Right forelimb (tissue), 1 donor: ENCODE results near the gene GSTM1.
"Not testable (repeated sequence)": the region's sequence is repeated elsewhere in the genome, so short reads cannot be mapped to it uniquely, and the experiment has no call there.

ENCODE experiments used
- DNase-seq: peaks from one replicate; pipeline ENCODE4 v3.0.0-alpha.2; 2018

The GSTM1 gene

GRCh38 chr1:109660691-109661026 lies 27.0 kb upstream of the GSTM1 start:
- not testable (repeated sequence) for DNase-seq

GRCh38 chr1:109661391-109661790 lies 26.2 kb upstream of the GSTM1 start:
- no peak for DNase-seq

- no peak for DNase-seq
Measured at GRCh38 chr1:109664671-109665070, 22.9 kb upstream of the GSTM1 start.

DNA sequence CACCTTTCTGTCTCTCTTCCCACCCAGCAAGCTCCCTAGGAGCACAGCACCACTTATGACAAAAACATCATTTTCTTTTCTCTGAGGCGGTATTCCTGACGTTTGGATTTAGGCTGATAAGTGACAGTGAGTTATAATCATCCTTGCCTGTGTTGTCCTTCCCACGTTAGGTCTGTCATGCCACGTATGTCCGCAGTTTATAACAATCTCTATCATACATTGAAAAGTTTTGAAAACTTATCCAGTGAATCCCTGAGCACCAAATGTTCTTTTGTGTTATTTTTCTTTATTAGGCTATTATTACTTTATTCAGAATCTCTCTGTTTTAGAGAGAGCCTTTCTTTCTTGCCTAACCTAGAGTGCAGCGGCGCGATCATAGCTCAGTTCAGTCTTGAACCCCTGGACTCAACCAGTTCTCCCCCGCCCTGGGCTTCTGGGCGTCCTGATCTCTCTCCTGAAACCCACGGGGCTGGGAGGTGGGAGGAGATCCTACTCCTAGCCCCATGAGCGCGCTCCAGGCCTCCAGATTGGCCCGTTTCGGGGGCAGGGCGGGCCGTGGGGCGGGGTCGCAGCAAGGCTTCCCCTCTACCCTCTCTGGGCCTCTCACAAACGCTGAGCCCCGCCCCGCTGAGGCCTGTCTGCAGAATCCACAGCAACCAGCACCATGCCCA lies 20.0 kb upstream of the GSTM1 start, which contains the start of gene GSTM2:
TSS of gene GSTM2 (plus strand) at position 606 of the 671 bp plus-strand sequence. CDS start at position 665, 59 bp downstream.
- peak; percentile 95 for DNase-seq

- no peak for DNase-seq
Measured at GRCh38 chr1:109668123-109668775, 19.4 kb upstream of the GSTM1 start.

GRCh38 chr1:109669246-109669948 lies 18.2 kb upstream of the GSTM1 start:
- no peak for DNase-seq

GRCh38 chr1:109669949-109670302 lies 17.7 kb upstream of the GSTM1 start:
- not testable (repeated sequence) for DNase-seq

DNA sequence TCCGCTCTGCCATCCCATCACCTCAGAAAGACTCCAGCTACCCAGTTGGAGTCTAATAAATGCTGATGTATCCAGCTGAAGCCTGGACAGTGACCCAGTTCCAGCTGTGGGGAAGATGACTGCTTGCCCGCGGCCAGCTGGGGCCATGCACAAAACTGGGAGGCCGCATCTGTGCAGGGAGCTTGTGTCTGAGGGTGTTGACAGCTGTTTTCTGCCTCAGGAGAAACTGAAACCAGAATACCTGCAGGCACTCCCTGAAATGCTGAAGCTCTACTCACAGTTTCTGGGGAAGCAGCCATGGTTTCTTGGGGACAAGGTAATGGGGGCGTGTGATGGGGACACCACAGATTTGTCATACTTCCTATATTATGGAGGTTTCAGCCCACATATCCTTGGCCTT lies 16.6 kb upstream of the GSTM1 start:
- no peak for DNase-seq

- not testable (repeated sequence) for DNase-seq
Measured at GRCh38 chr1:109673861-109674260, 13.8 kb upstream of the GSTM1 start.

GRCh38 chr1:109676683-109677381 lies 10.8 kb upstream of the GSTM1 start:
- not testable (repeated sequence) for DNase-seq

DNA sequence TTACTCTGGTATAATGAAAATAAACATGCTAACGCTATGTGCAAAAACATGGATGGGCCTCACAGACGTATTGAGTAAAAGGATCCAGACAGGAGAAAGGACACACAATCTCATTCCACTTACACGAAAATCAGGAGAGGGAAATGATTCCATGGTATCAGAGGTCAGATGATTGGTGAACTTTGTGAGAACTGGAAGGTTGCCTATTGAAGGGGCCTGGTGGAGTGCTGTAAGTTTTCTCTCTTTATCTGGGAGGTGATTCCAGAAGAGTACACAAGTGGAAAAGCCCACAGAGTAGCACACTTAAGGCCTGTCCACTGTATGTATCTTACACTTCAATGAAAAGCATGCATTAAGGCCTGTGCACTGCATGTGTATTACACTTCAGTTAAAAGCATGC lies 10.2 kb upstream of the GSTM1 start:
- DNase-seq = no peak

GRCh38 chr1:109678637-109679036 lies 9.0 kb upstream of the GSTM1 start:
- DNase-seq = not testable (repeated sequence)

- not testable (repeated sequence) for DNase-seq
Measured at GRCh38 chr1:109684777-109685176, 2.8 kb upstream of the GSTM1 start.

DNA sequence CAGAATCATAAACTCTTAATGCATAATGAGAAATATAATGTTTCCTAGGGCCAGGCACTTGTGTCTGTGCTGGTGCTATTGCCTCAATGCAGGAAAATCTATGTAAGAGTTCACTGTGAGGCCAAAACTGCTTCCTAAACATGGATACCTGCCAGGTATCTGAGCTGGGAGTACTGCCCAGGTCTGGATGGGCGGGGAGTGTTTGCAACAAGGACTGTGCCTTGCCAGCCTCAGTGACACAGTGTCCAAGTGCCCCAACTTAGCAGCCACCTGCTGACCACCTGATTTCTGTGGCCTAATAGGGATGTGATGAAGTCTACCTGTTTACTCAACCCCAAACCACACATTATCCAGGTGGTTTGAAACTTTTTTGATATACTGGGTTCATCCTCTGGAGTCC lies 2.2 kb upstream of the GSTM1 start:
- DNase-seq = not testable (repeated sequence)

GRCh38 chr1:109685890-109686289 lies 1.7 kb upstream of the GSTM1 start:
- DNase-seq = not testable (repeated sequence)

DNA sequence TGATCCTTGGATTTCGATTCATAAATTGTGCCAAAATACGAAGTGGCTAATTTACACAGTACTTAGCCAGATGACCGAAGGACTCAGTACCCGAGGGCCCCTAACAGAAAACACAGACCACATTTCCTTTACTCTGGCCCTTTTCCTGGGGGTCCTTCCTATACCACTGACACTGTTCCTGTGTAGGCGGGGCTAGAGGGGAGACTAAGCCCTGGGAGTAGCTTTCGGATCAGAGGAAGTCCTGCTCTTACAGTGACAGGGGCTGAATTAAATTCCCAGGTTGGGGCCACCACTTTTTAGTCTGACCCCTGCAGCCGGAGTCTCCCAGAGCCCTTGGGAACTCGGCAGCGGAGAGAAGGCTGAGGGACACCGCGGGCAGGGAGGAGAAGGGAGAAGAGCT lies 508 bp upstream of the GSTM1 start:
- not testable (repeated sequence) for DNase-seq

- DNase-seq = no peak
Measured at GRCh38 chr1:109689844-109690405, 2.3 kb downstream of the GSTM1 start.

GRCh38 chr1:109691759-109692158 lies 4.1 kb downstream of the GSTM1 start:
- DNase-seq = no peak

DNA sequence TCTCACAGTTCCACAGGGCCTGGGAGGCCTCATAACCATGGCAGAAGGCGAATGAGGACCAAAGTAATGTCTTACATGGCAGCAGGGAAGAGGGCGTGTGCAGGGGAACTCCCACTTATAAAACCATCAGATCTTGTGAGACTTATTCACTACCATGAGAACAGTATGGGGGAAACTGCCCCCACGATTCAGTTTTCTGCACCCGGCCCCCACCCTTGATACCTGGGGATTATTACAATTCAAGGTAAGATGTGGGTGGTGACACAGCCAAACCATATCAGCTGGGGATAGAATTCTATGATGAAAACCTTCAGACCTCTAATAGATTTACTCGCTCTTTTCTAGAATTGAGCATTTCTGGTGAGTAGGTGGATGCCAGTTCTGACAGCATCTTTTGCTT lies 6.8 kb downstream of the GSTM1 start:
- DNase-seq = not testable (repeated sequence)

DNA sequence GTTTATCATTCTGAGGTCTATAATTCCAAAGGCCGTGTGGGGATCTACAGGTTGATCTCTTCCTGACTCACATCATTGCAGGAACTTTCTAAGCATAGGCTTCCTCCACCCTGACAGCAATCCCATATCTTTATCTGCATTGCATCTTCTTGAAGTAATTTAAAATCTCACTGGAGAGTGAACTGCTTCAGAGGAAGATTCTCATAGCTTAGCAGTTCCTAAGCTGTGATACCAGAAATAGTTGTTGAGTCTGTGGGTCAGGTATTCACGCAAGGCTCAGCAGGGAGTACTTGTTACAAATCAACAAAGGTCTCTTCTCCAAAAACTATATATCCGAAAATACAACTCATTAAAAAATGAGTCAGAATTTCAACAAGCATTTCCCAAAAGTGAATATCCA lies 7.5 kb downstream of the GSTM1 start:
- not testable (repeated sequence) for DNase-seq

GRCh38 chr1:109697066-109697465 lies 9.4 kb downstream of the GSTM1 start:
- DNase-seq = no peak

GRCh38 chr1:109697861-109698260 lies 10.2 kb downstream of the GSTM1 start:
- not testable (repeated sequence) for DNase-seq

DNA sequence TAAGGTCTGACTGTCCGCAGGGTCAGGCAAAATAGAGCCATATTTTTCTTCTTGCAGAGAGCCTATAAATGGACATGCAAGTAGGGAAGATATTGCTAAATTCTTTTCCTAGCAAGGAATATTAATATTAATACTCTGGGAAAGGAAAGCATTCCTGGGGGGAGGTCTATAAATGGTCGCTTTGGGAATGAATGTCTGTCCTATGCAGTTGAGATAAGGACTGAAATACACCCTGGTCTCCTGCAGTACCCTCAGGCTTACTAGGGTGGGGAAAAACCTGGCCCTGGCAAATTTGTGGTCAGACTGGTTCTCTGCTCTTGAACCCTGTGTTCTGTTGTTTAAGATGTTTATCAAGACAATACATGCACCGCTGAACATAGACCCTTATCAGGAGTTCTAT lies 15.3 kb downstream of the GSTM1 start:
- DNase-seq = not testable (repeated sequence)
